ENCODE results near the gene GRK6.

GRK6 gene

GRCh38 chr5:177449140-177450061 is 22.9 kb downstream of the GRK6 start:
- peak overlapping the region; percentile 97 for H3K27ac ChIP-seq
- TF ChIP-seq CTCF (conservative IDR thresholded peaks at IDR 0.05), result no peak

GRCh38 chr5:177450667-177451424 is 24.4 kb downstream of the GRK6 start:
- H3K27ac ChIP-seq, result peak overlapping the region; percentile 97
- no peak for TF ChIP-seq CTCF (conservative IDR thresholded peaks at IDR 0.05)

GRCh38 chr5:177452688-177453638 is 26.5 kb downstream of the GRK6 start:
- TF ChIP-seq CTCF (conservative IDR thresholded peaks at IDR 0.05), result peak; percentile 26; the same call in 1 of the 2 replicates
- peak overlapping the region; percentile 99 for H3K27ac ChIP-seq

GRCh38 chr5:177453852-177454396 is 27.4 kb downstream of the GRK6 start:
- H3K27ac ChIP-seq, result peak overlapping the region; percentile 99
- TF ChIP-seq CTCF (conservative IDR thresholded peaks at IDR 0.05), result no peak

GRCh38 chr5:177454397-177455035 is 28.0 kb downstream of the GRK6 start:
- peak overlapping the region; percentile 99 for H3K27ac ChIP-seq
- peak; percentile 98 for TF ChIP-seq CTCF (conservative IDR thresholded peaks at IDR 0.05)

GRCh38 chr5:177455036-177455660 is 28.7 kb downstream of the GRK6 start:
- TF ChIP-seq CTCF (conservative IDR thresholded peaks at IDR 0.05), result peak; percentile 91
- H3K27ac ChIP-seq, result peak overlapping the region; percentile 99
